ENCODE measurements around the gene ERVW-1.
"Not testable (repeated sequence)": the region's sequence is repeated elsewhere in the genome, so short reads cannot be mapped to it uniquely, and the experiment has no call there.

ERVW-1 gene

DNA sequence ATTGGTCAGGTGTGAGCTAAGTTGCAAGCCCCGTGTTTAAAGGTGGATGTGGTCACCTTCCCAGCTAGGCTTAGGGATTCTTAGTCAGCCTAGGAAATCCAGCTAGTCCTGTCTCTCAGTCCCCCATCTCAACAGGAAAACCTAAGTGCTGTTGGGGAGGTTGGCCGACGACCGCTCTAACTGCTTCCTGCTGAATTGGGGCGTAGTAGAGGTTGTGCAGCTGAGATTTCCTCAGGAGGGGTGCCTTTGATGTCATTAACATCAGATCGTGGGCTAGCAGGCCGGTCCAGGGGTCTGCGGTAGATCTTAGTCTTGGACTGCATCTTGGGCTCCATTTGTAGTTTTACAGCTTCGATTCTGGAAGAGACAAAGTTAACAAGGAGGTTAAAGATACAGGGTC is 9.2 kb downstream of the ERVW-1 start:
- not testable (repeated sequence) for DNase-seq (ENCODE audit: low spot score)

DNA sequence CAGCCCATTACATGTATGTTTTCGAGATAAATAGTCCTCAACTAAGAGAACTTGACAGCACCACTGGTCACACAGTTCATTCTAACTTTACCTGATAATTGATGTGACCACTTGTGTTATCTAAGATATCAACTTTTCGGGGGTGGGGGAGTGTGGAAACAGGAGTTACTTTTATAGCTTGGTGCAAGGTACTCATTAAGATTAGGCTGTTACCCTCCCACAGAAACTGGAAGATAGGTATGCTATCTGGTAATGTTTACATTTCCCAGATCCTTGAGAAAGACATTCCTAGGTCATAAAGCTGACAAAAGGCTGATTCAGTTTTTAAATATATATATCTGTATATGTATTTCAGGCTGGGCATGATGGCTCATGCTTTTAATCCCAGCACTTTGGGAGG is 11.1 kb downstream of the ERVW-1 start:
- no peak for DNase-seq (ENCODE audit: low spot score)

DNA sequence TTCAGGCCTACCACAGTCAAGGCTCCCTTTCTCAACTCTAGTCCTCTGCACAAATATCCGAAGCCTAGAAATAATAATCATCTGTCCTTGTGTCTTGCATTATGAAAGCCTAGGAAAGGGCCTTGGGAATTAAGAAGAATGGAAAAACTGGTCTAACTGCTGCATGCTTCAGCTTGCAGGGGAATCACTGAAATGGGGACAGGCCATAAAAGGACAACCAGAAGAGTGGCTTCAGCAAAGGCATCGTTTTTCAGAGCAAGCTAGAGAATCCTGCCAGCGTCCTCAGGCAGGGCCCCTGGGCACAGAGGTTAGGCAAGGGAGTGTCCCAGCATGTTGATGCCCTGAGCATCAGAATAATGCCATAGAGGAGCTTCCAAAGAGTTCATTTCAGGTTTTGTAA is 13.2 kb downstream of the ERVW-1 start:
- DNase-seq (ENCODE audit: low spot score): no peak

DNA sequence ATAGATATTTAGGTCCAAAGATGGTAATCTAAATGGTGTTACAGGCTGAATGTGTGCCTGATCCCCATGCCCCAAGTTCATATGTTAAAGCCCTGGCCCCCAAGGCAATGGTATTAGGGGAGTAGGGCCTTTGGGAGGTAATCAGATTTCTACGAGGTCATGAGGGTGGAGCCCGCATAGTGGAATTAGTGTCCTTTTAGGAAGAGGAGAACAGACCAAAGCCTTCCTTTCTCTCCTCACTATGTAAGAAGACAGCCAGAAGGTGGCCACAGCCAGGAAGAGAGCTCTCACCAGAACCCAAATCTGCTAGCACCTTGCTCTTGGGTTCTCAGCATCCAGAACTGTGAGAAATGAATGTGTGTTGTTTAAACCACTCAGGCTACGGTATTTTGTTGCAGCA is 15.2 kb downstream of the ERVW-1 start:
- no peak for DNase-seq (ENCODE audit: low spot score)

DNA sequence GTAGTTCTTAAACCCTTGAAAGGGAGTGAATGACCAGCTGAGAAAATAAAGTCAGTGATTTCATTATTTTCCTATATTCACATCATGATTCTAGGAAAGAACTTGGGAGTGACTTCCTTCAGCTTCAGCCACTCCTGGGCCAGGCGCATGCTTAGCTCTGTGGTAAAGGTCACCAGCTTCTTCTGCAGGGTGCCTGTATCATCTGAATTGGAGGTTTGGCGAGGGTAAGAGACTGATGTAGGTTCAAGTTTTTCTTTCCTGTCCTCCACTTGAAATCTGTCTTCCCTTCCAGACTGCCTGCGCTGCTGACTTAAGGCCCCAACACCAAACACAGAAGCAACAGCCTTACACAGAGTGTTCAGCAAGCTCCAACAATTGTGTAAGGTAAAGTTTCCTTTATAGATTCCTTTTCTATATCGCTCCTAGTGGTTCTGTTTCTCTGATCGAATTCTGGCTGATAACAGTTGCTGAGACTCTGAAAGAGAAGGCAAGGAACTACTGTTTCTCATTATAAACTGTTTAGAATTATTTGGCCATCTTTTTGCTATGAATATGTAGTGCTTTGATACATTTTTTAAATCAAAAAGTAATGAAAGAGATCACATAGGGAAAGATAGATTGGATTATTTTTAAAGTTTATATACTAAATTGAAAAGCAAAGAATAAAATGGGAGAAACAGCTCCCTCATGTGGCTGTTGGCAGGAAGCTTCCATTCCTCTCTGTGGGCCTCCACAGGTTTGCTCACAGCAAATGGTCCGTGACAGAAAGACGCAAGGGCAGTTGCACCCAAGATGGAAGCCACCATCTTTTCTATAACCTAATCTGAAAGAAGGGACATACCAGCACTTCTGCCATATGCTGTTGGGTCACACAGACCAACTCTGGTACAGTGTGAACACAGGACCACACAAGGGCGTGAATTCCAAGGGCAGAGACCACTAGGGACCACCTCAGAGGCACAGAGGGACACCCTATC is 16.4 kb downstream of the ERVW-1 start:
- peak; percentile 60 for DNase-seq (ENCODE audit: low spot score)

DNA sequence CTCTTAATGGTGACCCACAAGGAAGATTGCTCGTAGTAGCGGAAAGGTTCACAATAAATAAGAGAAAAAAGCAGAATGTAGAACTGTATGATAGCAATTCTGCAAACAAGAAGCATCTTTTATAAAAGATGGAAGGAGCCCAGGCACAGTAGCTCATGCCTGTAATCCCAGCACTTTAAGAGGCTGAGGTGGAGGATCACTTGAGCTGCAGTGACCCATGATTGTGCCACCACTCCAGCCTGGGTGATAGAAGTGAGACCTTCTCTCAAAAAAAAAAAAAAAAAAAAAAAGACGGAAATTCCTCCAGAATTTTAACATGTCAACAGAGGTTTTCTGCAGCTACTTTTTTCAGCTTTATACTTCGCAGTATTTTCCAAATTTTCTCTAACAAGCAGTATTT is 17.2 kb downstream of the ERVW-1 start:
- DNase-seq (ENCODE audit: low spot score): no peak

DNA sequence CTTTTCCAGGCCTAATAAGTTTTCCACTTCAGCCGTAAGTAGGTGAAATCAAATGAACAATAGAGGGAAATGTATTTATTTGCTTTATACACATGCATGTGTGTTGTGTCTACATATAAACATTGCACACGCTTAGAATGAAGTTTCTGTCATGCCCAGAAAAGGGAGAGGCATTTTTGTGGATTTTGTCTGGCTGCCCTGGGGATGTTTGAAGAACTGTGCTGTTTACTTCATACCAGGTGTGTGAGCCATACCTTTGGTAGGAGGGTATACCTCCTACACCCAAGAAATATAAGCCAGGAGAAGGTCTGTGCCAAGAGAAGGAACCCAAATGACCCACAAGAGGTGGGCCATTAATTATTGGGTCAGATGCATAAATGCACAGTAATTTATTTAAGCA is 17.6 kb downstream of the ERVW-1 start:
- no peak for DNase-seq (ENCODE audit: low spot score)

DNA sequence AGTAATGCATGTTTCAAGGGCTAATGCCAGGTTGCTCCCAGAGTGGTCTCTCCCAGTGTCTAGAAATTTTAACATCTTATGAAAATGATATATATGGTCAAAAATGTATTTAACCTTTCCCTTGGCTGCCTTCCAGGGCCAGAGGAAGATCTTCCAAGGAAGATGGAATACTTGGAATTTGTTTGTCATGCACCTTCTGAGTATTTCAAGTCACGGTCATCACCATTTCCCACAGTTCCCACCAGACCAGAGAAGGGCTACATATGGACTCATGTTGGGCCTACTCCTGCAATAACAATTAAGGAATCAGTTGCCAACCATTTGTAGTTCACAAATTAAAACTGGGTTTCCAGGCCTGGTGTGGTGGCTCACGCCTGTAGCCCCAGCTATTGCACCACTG is 21.5 kb downstream of the ERVW-1 start:
- DNase-seq (ENCODE audit: low spot score): no peak

DNA sequence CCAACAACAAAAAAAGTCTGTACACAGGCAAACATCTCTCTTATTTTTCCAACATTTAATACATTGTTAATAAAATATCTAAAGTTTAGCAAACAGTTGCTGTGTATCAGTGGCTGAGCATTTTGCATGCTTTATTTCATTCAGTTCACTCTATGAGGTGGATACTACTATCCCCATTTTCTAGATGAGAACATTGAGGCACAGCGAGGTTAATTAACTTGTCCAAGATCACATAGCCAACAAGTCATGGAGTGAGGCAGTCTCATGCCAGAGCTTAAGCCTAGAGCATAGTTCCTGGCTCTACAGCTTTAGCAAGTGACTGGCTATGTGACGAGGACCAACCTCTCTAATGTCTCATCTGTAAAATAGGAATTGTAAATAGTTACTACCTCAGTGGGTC is 26.1 kb downstream of the ERVW-1 start:
- DNase-seq (ENCODE audit: low spot score): no peak

DNA sequence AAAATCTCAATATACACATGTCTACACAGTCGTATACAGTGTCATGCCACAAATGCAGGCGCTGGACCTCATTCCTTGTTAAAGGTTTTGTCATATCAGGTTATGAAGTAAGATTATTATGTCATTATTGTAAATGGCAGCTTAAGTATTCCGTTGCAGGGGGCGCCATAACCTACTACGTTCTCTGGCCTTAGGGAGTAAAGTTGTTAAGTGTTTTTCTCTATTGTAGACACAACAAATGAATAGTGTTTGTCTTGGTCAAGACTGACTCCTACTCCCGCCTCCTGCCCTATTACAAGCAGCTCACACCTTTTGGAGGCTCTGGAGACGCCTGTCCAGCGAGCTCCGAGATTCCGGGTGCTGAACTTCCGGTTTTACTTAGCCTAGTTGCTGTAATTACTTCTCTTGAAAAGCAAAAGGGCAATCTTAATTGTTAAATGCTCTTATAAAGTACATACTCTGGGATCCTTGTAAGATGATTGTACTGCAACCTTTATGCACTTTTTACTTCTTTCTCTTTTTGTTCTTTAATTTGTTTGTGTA is 29.5 kb downstream of the ERVW-1 start:
- DNase-seq (ENCODE audit: low spot score): peak; percentile 53

DNA sequence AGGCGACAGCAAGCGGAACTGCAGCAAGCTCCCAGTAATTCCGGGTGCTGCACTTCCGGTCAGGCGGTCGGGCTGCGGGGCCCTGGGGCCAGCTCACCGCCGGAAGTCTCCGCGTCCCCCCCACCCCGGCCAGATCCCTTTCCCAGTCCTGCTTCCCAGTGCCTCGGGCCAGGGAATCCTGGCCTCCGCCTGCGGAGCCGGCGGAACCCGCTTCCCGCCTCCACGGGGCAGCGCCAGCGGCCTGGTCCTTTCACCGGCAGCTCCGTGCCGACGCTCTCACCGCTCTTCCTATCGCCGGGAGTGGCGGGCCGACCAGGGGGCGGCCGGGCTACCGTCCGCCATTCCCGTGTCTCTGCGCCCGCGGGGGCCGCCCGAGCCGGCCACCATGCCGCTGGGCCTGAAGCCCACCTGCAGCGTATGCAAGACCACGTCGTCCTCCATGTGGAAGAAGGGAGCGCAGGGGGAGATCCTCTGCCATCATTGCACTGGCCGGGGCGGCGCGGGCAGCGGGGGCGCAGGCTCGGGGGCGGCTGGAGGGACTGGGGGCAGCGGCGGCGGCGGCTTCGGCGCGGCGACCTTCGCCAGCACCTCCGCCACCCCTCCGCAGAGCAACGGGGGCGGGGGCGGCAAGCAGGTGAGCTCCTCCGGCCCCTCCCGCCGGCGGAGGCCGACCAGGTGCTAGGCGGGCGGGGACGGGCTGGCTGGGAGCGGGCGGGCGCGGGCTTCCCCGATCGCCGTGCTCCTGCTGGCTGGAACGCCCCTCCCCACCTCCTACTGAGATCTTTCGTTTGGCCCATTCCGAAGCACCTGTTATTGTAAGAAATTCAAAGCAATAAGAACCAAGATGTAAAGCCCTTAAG is 30.2 kb downstream of the ERVW-1 start, which contains the start of gene GATAD1:
Gene GATAD1, plus strand, starts transcription at position 138 of the 860 bp plus-strand sequence. Its CDS starts 248 bp downstream, at position 386.
- DNase-seq (ENCODE audit: low spot score): peak; percentile 97

DNA sequence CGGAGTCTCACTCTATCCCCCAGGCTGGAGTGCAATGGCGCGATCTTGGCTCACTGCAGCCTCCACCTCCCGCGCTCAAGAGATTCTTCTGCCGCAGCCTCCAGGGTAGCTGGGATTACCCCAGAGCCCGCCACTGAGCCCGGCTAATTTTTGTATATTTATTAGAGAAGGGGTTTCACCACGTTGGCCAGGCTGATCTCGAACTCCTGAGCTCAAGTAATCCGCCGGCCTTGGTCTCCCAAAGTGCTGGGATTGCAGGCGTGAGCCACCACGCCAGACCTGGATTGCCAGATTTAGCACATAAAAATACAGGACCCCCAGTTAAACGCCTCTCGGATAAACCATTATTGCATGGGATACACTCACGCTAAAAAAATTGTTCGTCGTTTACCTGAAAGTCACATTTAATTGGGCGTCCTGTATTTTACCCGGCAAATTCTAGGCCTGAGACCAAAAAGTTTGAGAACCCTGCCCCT is 30.8 kb downstream of the ERVW-1 start:
- DNase-seq (ENCODE audit: low spot score): no peak

DNA sequence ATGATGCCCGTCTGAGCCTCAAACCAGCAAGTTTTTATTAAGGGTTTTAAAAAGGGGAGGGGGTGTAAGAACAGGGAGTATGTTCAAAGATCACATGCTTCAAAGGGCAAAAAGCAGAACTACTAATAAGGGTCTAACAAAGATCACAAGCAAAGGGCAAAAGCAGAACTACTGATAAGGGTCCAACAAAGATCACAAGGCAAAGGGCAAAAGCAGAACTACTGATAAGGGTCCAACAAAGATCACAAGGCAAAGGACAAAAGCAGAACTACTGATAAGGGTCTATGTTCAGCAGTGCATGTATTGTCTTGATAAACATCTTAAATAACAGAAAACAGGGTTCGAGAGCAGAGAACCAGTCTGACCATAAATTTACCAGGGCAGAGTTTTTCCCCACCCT is 35.0 kb downstream of the ERVW-1 start:
- not testable (repeated sequence) for DNase-seq (ENCODE audit: low spot score)

DNA sequence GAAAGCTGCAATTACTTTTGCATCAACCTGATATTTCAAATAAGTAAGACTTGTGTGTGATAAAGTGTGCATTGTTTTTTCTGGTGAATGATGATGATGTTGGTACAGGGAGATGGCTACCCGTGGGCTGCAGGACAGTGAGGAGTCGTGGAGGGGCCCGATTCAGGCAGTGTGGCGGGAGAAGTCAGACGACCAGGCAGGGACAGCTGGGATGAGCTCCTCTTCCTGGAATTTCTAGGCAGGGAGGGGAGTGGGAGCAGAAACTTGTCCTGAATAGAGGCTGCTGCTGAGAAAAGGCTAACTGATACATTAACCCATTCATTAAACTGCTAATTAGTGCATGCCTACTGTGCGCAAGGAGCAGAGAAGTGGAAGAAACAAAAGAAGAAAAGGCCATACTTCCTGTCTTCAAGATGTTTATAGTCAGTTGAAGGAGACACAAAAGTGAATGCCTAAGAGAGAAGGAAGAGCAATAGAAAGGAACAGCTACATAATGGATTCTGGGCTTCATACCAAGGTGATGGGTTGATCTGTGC is 39.7 kb downstream of the ERVW-1 start:
- no peak for DNase-seq (ENCODE audit: low spot score)

DNA sequence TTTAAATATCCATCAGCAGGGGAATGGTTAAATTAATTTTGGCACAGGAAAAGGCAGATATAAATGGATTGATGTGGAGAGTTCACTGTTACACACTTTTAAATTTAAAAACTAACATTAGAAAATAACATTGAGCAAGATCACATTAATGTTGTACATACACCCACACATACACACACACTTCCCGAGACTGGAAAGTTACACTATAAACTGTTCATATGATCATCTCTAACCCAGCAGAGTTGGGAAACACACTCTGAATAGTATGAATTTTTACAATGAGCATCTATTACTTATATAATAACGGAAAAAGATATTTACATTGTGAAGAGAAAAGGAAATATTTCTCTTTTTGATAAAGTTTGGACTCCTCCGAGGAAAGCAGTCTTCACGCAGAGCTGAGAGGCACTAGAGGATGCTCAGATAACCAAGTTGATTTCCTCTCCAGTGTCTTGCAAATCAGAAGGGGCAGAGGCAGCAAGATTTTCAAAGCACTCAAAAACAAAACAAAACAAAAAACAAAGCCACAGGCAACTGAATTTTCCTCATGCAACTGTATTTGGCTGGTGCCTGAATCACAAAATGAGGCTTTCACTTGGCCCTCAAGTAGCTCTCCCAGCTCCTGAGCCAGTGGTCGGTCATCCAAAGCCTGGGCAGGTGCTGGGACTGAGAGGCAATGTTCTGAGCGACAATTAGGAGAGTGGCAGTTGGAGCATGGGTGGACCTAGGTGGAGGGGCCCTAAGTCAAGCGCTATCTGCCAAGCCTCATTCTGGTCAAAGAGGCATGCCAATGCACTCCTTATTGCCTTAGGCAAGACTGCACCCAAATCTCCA is 40.9 kb downstream of the ERVW-1 start:
- DNase-seq (ENCODE audit: low spot score): no peak

DNA sequence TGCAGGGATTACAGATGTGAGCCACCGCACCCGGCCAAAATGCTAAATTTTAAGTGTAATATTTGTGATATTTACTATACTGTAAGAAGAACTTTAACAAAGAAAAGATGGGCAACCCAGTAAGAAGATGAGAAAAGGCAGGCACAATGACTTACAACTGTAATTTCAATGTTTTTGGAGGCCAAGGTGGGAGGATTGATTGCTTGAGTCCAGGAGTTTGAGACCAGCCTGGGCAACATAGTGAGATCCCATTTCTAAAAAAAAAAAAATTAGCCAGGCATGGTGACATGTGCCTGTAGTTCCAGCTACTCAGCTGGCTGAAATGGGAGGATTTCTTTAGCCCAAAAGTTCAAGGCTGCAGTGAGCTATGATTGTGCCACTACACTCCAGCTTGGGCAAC is 42.2 kb downstream of the ERVW-1 start:
- DNase-seq (ENCODE audit: low spot score): no peak

DNA sequence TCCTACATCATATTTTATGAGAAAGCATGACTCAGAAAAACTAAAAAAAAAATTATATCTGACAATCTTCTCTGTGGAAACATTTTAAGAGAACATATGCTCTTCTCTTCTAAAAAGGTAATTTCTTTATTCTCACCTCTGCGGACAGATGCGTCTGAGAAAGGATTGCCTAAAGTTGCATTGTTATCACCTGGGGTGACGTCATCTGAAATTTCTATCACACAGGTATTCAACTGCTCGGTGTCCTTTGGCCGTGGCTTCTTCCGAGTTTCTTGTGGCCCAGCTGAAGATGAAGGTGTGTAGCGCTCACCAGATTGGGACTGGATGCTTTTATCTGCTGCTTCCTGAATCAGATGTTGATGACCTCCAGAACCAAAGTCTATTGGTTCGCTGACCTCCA is 44.7 kb downstream of the ERVW-1 start:
- DNase-seq (ENCODE audit: low spot score): no peak

DNA sequence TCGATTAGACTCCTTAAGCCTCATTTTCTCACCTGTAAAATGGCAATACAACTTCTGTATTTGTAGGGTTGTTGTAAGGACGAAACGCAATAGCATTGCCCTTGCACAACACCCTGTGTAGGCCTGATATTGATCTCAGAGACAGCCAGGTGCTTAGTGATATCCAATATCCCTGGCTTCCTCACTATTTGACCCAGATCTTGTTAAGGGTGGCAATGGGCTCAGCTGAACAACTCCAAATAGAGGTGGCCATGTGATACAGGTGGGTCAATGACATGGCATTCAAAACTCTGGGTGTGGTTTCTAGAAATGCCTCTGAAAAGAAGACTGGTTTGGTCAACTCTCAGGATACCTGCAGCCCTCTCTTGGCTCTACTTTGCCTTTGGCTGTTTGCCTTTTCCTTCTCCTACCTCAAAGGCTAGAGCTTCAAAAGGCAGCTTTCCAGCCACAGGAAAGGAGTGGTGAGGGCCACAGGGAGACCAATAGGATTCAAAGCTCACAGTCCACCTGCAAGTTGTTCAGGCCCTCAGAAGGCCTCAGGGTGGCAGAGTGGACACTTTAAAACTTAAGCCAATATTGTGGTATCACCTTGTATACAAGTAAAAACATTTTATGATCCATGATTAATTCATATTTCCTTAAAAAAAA is 45.3 kb downstream of the ERVW-1 start:
- DNase-seq (ENCODE audit: low spot score): no peak

DNA sequence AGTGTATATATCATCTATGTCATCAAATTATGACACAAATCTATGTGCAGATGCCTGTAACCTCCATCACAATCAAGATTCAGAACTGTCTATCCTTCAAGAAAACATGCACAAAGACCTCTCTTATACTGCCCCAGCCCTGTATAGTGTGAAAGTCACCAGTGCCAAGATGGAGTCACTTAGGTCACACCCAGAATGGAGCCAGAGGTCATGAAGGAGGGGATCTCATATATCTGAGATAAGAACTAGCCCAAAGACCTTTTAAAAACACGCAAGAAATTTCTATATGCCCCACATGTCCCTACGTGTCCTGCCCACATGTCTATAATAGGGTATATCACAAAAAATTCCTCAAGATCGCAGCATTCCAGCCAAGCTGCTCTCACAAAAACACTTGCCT is 50.6 kb downstream of the ERVW-1 start:
- DNase-seq (ENCODE audit: low spot score): no peak

DNA sequence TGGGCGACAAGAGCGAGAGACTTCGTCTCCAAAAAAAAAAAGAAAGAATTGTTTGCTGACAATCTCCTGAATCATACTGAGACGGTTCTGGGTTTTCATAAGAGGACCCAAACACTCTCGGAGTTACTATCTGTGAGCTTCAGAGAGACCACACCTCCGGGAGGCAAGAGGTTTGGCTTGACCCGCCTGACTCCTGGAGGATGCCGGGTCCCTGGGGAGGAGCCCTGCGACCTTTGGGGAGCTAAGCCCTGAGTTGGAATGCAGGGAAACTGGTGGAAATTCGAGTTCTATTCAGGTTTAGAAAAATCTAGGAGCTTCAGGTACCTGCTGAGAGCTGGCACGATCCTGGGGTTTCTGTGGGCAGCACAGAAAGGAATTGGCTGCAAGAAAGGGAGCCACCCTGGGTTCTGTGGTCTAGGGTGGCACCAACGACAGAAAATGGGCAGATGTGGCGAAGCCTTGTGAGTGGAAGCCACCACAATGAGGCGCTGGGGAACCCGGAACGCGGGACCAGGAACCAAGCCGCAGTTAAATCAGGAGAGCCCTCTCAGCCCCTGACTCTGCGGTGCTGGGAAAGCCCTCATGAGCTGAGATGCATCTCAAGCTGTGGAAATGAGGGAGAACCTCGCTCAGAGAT is 52.3 kb downstream of the ERVW-1 start:
- no peak for DNase-seq (ENCODE audit: low spot score)
